Skeletal muscle cell (primary cell): ENCODE results near the gene OR4D5.

Experiments
- DNase-seq: peaks from one replicate; pipeline ENCODE4 v3.0.0-alpha.2; 2010; ENCODE audit warnings: low read depth
- H3K4me3 ChIP-seq: 2 replicates; pipeline ENCODE4 v1.5.1; 2011; ENCODE audit warnings: low read depth, mild to moderate bottlenecking, control low read depth, low read length, moderate library complexity

OR4D5 gene

GRCh38 chr11:123939317-123939716, at the start of gene OR4D5:
Gene OR4D5, plus strand, starts transcription at chr11:123939617. Its CDS starts 0 bp downstream, at chr11:123939617.
- DNase-seq, result no peak
- no peak within 1 kb of the TSS for H3K4me3 ChIP-seq

DNA sequence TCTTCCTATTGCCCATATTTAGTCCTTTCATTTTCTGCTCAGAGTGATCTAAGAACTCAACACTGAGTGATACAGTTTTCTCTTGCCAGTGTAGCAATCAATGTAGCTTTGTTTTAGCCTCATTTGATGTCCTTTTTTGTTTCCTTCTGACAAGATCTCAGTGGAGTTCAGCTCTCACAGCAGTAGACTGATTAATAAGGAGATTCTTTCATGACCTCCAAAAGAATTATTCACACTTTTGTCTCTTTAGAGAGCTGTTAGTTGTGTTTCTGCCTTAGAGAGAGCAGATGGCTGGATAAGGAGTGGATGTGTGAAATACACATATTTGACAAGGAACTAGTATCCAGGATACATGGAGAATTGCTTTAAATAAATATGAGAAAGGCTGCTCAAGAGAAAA, 47.4 kb upstream of the OR4D5 start:
- no peak for DNase-seq
- no peak overlapping the region for H3K4me3 ChIP-seq

- no peak overlapping the region for H3K4me3 ChIP-seq
- DNase-seq, result no peak
Observed at GRCh38 chr11:123899792-123900191, 39.6 kb upstream of the OR4D5 start.

- DNase-seq, result no peak
- no peak within 1 kb of the TSS for H3K4me3 ChIP-seq
Observed at GRCh38 chr11:123901867-123902266, 37.5 kb upstream of the OR4D5 start, which contains the start of gene OR8D4. Gene OR8D4, plus strand, starts transcription at chr11:123902167. Its CDS starts 4,265 bp downstream, at chr11:123906432.

- no peak overlapping the region for H3K4me3 ChIP-seq
Observed at GRCh38 chr11:123903932-123904331, 35.5 kb upstream of the OR4D5 start.

GRCh38 chr11:123904932-123905331, 34.5 kb upstream of the OR4D5 start:
- DNase-seq, result no peak
- H3K4me3 ChIP-seq, result no peak overlapping the region

More at GRCh38 chr11:123903932-123904331, 35.5 kb upstream of the OR4D5 start:
- DNase-seq, result no peak

GRCh38 chr11:123905826-123906225, 33.6 kb upstream of the OR4D5 start:
- no peak overlapping the region for H3K4me3 ChIP-seq
- DNase-seq, result no peak

DNA sequence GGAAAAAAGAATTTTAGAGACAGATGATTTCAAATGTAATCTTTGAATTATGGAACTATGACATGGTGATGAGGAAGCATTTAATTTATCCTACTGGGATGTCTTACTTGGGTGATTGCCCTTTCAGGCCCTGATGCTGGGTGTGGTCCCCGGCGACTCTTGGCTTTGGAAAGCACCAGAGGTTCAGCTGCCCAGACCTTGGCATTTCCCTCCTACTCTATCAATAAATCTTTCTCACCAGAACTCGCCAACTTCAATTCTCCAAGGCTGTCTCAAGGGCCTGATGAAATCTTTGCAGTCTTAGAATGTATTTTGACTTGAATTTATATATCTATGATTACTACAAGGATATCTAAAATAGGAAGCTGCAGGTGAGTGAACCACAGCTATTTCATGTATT, 18.5 kb upstream of the OR4D5 start:
- no peak overlapping the region for H3K4me3 ChIP-seq
- DNase-seq, result no peak

DNA sequence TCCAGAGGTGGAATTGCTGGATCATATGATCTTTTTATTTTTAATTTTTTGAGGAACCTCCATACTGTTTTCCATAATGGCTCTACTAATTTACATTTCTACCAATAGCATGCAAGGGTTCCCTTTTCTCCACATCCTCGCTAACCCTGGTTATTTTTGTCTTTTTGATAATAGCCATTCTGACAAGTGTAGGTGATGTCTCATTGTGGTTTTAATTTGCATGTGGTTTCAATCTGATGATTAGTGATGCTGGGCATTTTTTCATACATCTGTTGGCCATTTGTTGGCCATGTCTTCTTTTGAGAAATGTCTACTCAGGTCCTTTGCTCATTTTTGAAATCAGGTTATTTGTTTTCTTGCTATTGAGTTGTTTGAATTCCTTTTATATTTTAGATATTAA, 15.4 kb upstream of the OR4D5 start:
- H3K4me3 ChIP-seq, result no peak overlapping the region
- DNase-seq, result no peak

- DNase-seq, result no peak
- H3K4me3 ChIP-seq, result no peak overlapping the region
Observed at GRCh38 chr11:123942413-123942812, 3.0 kb downstream of the OR4D5 start.

- no peak within 1 kb of the TSS for H3K4me3 ChIP-seq
- DNase-seq, result no peak
Observed at GRCh38 chr11:123943738-123944137, 4.3 kb downstream of the OR4D5 start, which contains the start of gene OR6T1. Gene OR6T1, minus strand, starts transcription at chr11:123943838. Its CDS starts 0 bp downstream, at chr11:123943838.

- DNase-seq, result no peak
- H3K4me3 ChIP-seq, result no peak overlapping the region
Observed at GRCh38 chr11:123945132-123945531, 5.7 kb downstream of the OR4D5 start.

- no peak overlapping the region for H3K4me3 ChIP-seq
- no peak for DNase-seq
Observed at GRCh38 chr11:123956752-123957151, 17.3 kb downstream of the OR4D5 start.

- no peak overlapping the region for H3K4me3 ChIP-seq
- DNase-seq, result peak; percentile 69
Observed at GRCh38 chr11:123973816-123974215, 34.4 kb downstream of the OR4D5 start.

DNA sequence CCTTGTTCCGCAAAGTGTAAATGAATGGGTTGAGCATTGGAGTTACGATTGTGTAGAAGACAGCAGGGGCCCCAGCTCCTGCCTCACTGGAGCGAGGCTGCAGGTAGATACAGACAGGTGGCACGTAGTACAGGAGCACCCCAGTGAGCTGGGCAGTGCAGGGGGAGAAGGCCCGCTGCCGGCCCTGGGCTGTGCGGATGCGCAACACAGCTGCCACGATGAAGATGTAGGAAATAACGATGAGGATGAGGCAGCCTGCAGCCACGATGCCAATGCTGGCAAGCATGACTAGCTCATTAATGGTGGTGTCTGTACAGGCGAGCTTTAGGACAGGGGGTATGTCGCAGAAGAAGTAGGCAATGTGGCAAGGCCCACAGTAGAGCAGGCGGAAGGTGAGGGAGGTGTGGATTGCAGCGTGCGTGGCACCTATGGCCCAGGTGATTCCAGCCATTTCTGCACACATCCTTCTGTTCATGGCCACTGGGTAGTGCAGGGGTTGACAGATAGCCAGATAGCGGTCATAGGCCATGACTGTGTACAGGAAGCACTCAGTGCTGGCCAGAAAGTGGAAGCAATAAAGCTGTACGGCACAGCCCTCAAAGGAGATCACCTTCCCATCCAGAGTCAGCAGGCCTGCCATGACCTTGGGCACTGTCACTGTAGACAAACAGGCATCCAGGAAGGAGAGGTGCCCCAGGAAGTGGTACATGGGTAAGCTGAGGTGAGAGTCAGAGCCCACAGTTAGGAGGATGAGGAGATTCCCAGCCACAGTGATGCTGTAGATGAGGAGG, 37.5 kb downstream of the OR4D5 start:
- DNase-seq, result no peak
- H3K4me3 ChIP-seq, result no peak overlapping the region

DNA sequence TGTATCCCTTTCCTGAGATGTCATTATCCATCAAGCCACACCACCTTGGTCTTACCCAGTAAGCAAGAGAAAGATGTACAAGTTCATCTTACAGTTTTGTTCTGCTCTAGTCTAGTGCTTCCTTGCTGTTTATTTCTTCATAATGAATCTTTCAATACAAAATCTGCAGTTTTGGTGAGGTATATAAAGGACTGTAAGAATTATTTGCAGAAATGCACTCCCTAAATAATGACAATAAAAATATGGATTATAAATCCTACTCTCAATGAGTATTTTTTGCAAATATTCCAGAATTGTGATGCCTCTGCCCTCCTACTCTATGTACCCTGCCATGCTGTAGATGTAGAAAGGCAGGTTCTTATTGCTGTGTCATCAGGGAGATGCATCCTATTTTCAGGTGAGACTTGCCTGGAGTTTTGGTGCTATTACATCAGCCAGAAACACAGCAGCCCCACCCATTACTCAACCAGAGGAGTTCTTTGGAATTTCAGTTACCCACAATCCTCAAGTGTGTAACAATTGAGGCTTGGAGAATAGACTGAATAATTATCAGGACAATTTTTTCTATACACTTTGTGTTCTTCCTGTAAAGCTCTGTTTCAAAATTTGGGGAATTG, 38.4 kb downstream of the OR4D5 start, which contains the start of gene OR10S1:
OR10S1 (minus strand) TSS at position 51 of the 617 bp plus-strand sequence. CDS start 117 bp downstream, outside the sequence.
- DNase-seq, result no peak
- no peak within 1 kb of the TSS for H3K4me3 ChIP-seq

GRCh38 chr11:123979311-123979710, 39.9 kb downstream of the OR4D5 start:
- no peak for DNase-seq

More at GRCh38 chr11:123979311-123979710, 39.9 kb downstream of the OR4D5 start:
- no peak overlapping the region for H3K4me3 ChIP-seq
